NCI-H2227 (cell line): ENCODE results near the gene DIRAS3.
"Not testable (repeated sequence)": the region's sequence is repeated elsewhere in the genome, so short reads cannot be mapped to it uniquely, and the experiment has no call there.

Source experiments
- DNase-seq: peaks from one replicate; lab custom pipeline; 2025; ENCODE audit not compliant: unreplicated experiment; lab: John Stamatoyannopoulos, UW

DIRAS3 gene, protein sequence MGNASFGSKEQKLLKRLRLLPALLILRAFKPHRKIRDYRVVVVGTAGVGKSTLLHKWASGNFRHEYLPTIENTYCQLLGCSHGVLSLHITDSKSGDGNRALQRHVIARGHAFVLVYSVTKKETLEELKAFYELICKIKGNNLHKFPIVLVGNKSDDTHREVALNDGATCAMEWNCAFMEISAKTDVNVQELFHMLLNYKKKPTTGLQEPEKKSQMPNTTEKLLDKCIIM

DNA sequence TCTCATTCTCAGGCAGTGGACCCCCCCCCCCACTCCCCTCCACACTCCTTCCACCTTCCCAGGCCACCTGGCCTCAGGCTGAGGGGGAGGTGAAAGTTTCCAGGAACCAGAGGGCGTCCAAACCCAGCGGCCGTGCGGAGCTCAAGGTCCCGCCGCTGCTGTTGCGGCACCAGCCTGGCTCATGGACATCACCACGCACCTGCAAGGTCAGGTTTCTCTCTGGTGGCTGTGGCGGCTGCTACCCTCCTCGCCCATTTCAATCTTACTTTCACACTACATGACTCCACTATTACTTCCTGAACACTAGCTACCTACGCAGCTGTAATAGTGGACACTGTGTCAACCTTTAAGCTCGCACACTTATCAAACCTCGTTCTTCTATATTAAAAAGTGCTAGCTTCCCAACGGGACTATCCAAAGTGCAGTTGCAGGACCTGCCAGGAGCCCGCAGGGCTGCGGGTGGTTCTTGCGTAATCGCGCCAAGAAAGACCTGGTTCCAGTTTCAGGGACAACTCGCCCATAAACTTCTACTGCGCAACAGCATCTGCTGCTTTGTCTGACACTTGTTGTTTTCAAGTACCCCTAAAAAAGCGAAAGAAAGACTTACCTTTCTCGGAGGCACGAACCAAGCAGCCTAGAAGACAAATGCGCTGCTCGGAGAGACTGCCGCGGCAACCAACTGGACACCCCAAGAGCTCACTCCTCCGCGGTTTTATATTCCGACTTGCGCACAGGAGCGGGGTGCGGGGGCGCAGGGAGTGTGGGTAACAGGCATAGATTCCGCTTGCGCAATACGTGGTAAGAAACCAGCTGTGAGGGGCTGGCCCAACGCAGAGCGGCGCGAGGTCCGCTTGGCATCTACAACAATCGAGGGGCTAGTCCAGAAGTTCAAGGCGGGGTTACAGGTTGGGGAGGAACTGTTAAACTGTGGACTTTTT is at the start of gene DIRAS3:
Gene DIRAS3 (minus strand): TSS at position 687 of the 938 bp plus-strand sequence. CDS start 3,330 bp downstream, outside the sequence.
- no peak for DNase-seq

DNA sequence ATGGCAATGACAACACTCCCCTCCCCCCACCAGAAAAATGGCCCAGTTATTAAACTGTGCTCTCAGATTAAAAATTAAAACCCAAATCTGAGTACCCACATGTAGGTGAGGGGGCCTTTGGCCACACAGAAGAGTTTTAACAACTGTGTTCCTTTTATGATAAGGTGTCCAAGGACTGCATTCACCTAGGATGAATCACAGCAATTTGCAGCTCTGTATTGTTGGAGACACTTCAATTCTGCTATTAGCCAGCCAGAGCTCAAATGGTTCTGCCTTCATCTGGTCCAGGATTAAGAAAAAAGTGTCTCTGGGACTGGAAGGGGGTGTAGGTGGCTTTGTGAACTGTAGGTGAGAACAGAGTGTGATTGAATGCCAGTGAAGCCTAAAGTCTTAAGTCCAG is 43.3 kb upstream of the DIRAS3 start:
- DNase-seq, result no peak

DNA sequence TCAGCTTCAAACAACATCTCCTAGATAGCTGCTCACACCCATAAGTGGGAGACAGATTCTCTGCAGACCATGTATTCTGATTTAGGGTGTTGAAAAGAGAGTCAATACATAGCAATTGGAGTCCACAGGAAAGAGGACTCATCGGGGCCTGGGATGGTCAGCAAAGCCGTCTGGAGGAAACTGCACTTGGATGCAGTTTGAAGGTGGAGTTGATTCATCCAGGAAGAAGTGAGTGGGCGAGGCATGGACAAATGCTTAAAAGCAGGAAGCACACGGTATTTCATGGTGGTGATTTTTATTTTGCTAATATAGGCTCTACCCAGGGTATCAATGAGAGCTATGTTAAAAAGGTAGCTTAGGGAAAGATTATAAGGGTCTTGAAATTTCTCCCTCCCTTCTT is 36.8 kb upstream of the DIRAS3 start:
- DNase-seq, result no peak

DNA sequence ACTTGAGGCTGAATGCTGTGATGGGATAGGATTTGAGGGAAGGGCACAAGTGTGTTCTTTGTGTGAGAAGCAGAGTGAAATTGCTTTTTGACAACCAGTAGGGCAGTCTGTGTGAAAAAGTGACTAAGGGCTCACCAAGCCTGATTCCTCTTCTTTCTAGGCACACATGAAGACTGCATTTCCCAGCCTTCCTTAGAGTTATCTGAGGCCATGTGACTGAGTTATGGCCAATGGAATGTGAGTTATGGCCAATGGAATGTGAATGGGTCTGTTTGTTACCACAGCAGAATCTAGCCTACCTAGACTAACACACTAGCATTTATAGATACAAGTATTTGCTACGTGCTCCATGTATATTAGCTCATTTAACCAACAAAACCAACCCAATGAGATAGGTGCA is 35.3 kb upstream of the DIRAS3 start:
- DNase-seq, result no peak

DNA sequence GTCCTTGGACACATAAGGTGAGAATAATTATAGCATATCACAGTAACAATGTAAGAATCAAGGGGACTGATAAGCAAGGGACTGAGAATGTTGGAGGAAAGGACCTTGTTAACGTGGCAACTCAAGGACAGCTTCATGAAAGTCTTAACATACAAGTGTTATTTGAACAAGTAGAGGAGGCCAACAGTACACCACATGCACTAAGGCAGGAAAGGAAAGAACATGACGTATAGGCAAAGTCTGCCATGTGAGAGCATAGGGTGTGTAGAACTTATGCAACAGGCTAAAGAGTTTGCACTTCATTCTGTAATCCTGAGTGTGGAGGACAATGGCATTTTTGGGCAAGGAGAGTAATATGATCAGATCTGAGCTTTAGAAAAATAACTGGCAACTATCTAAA is 33.3 kb upstream of the DIRAS3 start:
- no peak for DNase-seq

DNA sequence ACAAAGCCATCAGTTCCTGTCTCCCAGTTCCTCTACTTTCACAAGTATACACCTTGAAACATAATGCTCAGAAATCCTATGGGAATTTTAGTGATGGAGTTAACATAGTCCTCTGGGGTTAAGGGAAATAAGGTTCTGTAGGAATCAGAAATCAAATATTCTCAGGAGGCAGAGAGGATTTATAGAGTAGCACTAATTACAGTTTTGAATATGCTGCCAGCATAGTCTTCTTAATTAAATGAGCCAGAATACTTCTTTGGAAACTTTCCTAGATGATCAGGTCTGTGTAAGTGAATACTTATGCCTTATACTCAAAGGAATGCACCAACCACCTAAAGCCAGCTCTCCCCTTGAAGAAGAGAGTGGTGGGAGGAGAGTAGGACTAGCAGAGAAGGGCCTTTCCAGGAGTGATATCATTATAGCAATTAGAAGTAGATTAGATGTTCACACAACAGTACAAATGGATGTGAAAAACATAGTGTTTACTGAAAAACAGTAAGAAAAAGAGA is 31.4 kb upstream of the DIRAS3 start:
- no peak for DNase-seq

DNA sequence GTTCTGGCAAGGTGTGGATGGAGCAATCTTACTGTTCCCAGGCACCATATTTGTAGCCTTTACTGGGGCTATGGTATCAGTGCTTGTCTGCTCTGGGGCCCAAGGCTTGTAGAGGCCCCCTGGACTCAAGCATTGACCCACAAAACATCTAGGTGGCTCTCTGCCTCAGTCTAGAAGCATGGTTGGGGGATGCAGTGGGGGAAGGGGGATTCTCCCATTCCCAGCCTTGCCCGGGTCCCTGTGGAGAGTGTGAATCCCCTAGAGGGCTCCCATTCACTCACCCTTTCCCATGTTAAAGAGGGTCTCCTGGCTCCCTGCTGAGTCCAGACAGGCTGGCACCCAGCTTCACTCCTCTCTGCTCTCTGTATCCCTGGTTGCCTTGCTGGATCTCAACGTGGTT is 28.2 kb upstream of the DIRAS3 start:
- no peak for DNase-seq

DNA sequence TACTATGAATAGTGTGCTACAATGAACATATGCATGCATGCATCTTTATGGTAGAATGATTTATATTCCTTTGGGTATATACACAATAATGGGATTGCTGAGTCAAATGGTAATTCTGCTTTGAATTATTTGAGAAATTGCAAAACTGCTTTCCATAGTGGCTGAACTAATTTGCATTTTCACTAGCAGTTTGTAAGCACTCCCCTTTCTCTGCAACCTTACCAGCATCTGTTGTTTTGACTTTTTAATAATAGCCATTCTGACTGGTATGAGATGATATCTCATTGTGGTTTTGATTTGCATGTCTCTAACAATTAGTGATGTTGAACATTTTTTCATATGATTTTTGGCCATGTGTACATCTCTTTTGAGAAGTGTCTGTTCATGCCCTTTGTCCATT is 24.0 kb upstream of the DIRAS3 start:
- no peak for DNase-seq

DNA sequence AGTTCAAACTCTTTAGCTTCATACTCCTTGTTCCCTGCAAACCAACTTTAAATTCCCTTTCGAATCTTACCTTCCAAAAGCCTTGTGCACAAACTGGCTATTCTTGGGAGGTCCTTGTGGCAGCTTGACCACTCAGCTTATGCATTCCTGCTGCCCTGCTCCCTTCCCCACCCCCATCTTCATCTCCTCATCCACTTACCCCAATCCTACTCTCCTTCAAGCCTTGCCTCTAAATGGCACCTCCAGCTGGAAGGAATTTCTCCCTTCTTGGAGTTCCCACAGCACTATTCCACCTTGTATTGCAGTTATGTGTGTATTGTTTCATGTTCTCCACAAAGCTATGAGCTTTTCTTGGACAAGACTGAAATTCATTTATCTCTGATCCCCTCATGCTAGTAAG is 15.3 kb upstream of the DIRAS3 start:
- no peak for DNase-seq

DNA sequence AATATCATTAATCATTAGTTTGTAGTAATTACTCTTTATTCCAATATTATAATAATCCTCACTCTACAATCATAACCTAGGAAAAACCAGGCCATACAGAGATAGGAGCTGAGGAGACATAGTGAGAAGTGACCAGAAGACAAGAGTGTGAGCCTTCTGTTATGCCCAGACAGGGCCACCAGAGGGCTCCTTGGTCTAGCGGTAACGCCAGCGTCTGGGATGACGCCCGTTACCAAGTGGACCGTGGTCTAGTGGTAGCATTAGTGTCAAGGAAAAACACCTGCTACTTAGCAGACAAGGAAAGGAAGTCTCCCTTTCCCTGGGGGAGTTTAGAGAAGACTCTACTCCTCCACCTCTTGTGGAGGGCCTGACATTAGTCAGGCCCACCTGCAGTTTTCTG is 7.6 kb upstream of the DIRAS3 start:
- not testable (repeated sequence) for DNase-seq

DNA sequence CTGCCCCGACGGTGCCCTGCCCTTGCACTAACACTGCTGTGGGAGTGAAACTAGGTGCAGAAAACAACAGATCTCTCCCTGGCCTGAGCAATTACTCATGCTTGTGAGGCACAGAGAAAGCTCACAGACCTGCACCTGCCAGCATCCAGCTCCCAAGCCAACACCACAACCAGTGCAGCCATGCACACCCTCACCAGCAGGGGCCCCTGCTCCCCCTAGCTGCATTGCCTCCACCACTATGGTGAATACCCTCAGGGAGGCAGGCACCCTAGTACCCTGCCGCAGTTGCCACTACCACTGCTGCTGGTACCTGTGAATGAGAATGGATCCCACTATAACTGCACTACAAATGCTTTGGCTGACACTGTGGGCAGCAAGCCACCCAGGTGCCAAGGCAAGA is 7.1 kb upstream of the DIRAS3 start:
- DNase-seq, result no peak

DNA sequence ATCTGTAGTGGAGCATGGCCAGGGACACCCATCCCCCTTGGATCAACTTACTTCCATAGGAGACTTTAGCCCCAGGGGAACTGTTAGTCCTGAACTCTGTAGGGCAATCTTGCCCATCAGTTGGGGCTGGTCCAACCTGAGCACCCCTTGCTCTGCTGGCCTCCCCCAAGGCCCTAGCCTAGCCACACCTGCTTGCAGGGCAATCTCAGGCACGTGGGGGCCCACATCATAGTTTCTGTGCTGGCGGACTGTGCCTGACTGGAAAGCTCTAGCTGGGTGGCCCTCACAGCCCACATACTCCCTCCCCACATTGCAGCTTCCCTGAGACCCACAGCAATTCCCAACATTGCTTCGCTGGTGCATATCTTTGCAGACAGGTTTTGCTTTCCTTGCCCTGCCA is 6.6 kb upstream of the DIRAS3 start:
- DNase-seq, result no peak

DNA sequence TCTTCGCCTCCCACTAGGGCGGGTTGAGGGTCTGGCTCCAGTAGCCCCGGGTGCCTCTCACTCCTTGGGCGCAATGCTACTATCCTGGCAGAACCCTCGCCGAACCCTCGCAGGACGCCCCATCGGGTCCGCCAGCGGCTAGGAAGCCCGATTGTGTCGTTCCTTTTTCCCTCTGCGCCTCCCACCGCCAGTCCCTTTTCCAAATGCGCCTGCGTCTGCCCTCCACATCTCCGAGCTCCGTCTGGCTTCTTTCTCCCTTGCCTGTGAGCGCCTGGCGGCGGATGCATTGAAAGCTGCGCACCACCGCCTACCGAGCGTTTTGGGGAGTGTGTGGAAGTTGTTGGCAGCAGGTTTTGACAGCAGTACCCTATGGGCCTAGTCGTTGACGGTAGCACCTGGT is 1.0 kb upstream of the DIRAS3 start:
- DNase-seq, result peak; percentile 61

DNA sequence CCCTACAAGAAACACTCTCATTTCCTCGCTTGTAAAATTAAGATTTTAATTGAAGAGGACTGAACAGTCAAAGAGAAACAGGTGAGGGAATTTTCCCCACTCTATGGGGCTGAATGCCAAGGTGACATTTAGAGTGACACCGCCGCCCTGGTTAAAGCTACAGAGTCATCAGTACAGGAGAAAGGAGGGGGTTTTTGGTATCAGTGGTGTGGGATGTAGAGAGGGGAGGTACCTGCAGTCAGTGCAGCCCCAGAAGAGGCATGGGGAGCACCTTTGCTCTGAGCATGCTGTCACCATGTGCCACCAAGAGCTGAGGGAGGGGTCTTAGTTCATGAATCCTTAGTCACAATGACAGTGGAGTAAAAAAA is 2.8 kb downstream of the DIRAS3 start:
- no peak for DNase-seq

DNA sequence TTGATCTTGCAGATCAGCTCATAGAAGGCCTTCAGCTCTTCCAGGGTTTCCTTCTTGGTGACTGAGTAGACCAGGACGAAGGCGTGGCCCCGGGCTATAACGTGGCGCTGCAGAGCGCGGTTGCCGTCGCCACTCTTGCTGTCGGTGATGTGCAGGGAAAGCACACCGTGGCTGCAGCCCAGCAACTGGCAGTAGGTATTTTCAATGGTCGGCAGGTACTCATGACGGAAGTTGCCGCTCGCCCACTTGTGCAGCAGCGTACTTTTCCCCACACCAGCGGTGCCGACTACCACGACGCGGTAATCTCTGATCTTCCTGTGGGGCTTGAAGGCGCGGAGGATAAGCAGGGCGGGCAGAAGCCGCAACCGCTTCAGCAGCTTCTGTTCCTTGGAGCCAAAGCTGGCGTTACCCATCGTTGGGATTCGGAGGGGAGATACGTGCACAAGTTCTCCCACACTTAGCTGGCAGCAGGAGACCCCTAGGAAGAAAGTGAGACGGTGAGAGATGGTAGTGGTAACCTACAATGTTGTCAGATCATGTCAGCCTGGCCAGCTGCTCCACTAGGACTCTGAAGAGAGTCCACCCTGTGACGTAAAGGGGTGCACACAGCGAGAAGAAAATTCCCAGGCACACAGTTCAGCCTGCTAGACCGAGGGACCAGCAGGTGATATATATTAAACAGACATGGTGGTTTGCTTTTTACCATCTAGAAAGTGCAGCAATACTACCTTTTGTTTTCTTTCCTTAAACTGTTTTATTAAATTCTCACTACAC is 3.4 kb downstream of the DIRAS3 start:
- peak; percentile 7 for DNase-seq

DNA sequence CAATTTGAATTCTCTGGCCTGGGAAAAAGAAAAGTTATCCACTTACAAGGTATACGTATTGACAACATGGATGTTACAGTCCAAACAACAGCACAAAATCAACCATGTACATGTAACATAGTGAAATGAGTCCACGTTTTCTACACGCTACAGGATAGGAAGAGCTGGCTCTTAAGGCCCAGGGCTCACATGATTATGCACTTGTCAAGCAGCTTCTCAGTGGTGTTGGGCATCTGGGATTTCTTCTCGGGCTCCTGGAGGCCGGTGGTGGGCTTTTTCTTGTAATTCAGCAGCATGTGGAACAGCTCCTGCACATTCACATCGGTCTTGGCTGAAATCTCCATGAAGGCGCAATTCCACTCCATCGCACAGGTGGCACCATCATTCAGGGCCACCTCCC is 4.0 kb downstream of the DIRAS3 start:
- no peak for DNase-seq

DNA sequence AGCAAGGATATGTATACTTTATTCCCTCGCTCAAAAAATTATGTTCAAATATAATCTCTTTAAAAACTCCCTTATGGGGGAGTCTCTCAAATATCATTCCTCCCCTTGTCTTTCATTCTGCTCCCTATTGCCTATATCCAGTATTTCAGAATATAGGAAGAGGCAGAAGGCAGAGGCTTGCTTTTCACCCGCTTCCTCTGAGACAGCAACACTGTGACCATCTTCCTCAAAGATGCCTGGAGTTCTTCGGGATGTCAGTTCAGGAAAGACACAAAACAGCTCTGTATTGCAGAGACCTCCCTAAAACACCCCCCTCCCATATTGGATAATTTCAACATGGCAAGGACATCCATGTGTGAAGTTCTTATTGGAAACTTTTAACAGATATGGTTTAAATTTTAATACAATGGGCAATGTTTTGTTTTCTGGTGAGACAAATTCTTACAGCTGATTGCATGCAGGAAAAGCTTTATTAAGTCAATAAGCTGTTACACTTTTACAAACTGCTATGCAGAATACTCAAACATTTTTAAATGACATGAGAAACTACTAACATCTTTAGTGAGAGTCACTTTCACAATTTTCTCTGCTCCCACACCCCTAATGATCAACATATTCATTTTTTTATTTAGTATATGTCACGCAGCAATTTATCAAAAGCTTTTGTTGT is 4.8 kb downstream of the DIRAS3 start:
- no peak for DNase-seq

DNA sequence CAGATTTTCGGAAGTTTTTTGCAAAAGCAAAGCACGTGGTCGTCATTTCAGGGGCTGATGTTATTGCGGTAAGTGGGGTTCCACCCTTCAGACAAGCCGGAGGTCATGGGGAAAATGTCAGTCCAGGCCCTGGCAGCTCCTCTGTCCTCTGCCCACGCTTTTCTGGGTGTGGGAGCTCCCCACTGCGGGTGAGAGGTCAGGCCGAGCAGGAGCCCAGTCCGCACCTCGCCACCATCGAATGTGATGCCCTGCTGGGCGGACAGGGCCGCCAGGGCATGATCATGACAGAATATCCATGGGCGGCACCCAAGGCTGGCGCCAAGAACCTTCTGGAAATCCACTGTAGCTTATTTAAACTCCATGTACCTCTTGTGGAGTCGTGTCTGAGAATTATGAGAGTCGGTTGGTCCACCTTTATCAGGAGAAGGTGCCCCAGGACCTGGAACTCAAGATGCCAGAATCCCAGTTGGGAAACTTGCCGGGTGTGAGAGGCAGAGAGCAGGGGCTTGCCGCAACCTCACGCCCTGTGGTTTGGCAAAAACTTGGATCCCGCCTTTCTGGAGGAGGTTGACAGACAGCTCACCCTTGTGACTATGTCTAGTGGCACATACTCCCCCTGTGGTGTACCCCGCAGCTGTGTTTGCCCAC is 6.9 kb downstream of the DIRAS3 start:
- no peak for DNase-seq

DNA sequence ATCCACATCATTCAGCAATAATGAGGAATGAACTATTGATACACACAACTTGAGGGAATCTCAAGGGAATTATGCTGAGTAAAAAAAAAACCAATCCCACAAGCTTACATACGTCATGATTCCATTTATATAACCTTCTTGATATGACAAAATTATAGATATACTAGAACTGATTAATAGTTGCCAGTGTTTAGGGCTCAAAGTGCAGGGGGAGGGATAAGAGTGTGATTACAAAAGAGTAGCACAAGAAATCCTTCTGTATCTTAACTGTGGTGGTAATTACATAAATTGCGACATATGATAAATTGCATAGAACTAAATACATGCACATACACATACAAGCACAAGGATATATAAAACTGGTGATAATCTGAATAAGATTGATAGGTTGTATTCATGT is 13.5 kb downstream of the DIRAS3 start:
- DNase-seq, result no peak

DNA sequence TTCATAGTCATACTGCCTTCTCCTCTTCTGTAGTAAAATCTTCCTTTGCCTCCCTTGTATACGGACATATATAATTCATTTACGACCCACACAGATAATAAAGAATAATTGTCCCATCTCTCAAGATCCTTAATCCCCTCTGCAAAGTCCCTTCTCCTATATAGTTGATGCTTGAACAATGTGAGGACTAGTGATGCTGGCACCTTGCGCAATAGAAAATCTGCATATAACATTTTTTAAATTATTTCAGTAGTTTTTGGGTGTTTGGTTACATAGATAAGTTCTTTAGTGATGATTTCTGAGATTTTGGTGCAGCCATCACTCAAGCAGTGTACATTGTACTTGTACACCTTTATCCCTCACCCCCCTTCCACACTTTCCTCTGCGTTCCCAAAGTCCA is 21.0 kb downstream of the DIRAS3 start:
- no peak for DNase-seq

DNA sequence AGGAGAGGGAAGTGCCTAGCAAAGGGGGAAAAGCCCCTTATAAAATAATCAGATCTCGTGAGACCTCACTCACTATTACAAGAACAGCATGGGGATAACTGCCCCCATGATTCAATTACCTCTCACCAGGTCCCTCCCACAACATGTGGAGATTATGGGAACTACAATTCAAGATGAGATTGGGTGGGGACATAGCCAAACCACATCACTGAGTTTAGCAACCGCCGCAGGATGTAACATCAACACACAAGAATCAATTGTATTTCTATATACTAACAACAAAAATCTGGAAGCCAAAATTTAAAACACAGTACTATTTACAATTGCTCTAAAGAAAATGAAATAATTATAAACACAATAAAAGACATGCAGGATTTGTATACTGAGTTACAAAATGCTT is 21.9 kb downstream of the DIRAS3 start:
- no peak for DNase-seq
